Activated naive CD8-positive, alpha-beta T cell treated with anti-CD3 and anti-CD28 coated beads, Interleukin-2, amount 50 U/mL, for 16 hours (primary cell): Measurements from ENCODE around the gene C6orf52.

ENCODE experiments used
- DNase-seq: peaks from one replicate; pipeline ENCODE4 v3.0.0-alpha.2; 2020; ENCODE audit warnings: low read depth, low spot score

The C6orf52 gene

GRCh38 chr6:10655508-10656055 lies 38.8 kb downstream of the C6orf52 start:
- DNase-seq: no peak

GRCh38 chr6:10644225-10644624 lies 50.2 kb downstream of the C6orf52 start:
- DNase-seq: no peak

DNA sequence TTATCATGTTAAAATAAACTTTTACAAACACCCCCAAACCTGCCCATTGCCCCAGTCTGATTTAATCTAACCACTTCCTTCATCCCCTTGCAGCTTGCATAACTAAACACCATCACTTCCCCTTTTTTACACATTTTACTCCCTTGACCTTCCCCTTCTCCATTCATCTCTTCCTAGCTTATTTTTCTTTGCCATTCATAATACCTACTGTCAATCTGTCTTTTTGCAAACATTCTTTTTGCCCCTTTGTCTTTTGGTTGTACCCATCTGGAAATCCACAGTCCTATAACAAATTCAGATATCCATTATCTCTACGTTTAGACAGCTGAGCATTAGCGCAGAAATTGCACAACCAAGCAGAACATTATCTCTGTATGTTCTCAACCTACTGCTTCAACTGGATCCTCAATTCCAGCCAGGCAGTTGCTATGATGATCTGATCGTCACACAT lies 51.2 kb downstream of the C6orf52 start:
- DNase-seq: no peak

DNA sequence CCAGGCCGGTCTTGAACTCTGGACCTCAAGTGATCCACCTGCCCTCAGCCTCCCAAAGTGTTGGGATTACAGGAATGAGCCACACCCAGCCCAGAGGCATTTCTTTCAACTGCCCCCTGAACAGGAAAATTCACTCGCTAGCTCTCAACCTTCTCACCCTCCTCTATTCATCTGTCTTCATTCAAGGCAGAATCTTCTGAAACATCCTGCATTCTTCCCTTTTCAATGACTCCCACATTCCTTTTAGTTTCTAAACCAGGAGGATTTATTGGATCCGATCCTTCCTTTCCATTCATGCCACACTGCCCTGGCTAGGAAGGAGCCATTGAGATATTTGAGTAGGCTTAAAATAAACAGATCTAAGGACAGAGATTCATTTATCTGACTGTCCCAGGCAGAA lies 52.9 kb downstream of the C6orf52 start:
- no peak for DNase-seq

- no peak for DNase-seq
Observed at GRCh38 chr6:10640412-10640811, 54.0 kb downstream of the C6orf52 start.

- DNase-seq: no peak
Observed at GRCh38 chr6:10633216-10633615, 61.2 kb downstream of the C6orf52 start.

DNA sequence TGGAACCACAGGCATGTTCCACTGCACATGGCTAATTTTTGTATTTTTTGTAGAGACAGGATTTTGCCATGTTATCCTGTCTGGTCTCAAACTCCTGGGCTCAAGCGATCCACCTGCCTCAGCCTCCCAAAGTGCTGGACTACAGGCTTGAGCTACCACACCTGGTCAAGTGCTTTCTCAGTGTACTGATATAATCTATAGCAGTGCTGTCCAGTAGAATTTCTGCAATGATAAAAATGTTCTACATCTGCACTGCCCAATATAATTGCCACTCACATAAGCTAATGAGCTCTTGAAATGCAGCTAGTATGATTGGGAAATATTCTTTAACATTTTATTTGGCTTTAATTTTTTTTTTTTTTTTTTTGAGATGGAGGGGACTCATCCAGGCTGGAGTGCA lies 64.2 kb downstream of the C6orf52 start:
- no peak for DNase-seq

- no peak for DNase-seq
Observed at GRCh38 chr6:10627800-10628199, 66.6 kb downstream of the C6orf52 start.

DNA sequence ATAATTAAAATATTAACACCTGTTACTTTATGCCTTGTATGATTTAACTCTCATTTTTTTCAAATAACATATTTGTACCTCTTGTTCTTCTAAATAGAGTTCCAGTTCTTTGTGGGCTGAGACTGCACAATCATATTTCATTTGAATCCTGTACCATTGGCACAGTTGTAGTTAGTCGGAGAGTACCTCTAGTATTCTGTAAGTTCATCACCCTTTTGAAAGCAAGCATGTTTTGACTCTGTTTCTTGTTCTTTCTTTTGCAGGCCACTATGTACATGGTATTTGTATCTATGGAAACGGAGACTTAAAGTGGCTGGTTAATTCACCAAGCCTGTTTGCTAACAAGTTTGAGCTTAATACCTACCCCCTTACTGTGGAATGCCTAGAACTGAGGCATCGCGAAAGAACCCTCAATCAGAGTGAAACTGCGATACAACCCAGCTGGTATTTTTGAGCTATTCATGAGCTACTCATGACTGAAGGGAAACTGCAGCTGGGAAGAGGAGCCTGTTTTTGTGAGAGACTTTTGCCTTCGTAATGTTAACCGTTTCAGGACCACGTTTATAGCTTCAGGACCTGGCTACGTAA lies 68.2 kb downstream of the C6orf52 start:
- DNase-seq: no peak

DNA sequence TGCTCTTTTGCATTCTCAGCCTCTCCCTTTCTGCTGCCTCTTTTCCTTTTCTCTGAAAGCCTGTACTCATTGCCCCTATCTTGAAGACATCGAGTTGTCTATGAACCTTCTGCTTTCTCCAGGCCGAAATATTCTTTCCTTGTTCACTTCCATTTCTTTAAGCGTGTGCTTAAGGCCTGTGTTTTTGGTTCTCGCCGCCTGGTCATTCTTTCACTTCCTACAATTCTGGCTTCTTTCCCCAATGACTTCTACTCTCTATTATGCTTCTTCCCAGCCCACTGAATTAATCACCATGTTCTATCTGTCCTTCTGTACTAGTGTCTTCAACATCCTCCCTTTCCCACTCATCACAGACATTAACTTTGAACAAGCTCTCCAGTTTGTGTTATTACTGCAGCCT lies 69.6 kb downstream of the C6orf52 start:
- DNase-seq: no peak

DNA sequence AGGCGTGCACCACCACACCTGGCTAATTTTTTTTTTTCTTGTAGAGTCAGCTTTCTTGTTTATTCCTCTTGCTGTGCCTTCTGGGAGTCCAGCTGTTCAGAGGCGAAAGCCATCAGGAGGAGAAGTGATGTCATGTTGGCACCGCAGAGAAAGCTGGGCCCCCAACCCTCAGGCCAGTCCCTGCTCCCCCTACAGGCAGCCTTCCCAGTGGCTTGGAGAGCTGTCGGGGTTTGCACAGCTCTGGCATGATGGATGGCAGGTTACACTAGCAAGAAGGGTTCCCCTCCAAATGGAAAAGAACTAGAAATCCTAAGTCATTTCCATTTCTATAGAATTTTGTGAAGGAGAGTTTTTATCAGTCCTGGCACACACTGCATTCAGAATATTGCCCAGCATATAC lies 72.6 kb downstream of the C6orf52 start:
- no peak for DNase-seq
